ENCODE results near the gene RBM38. TPM values are rescaled to one million over a fixed set of nuclear protein-coding genes. Genes with fewer than 3 reads are reported as not detected.

Gene RBM38
- total and polyA plus RNA-seq, 9 donors = 31.7 to 63.7 (median 55.2) TPM

DNA sequence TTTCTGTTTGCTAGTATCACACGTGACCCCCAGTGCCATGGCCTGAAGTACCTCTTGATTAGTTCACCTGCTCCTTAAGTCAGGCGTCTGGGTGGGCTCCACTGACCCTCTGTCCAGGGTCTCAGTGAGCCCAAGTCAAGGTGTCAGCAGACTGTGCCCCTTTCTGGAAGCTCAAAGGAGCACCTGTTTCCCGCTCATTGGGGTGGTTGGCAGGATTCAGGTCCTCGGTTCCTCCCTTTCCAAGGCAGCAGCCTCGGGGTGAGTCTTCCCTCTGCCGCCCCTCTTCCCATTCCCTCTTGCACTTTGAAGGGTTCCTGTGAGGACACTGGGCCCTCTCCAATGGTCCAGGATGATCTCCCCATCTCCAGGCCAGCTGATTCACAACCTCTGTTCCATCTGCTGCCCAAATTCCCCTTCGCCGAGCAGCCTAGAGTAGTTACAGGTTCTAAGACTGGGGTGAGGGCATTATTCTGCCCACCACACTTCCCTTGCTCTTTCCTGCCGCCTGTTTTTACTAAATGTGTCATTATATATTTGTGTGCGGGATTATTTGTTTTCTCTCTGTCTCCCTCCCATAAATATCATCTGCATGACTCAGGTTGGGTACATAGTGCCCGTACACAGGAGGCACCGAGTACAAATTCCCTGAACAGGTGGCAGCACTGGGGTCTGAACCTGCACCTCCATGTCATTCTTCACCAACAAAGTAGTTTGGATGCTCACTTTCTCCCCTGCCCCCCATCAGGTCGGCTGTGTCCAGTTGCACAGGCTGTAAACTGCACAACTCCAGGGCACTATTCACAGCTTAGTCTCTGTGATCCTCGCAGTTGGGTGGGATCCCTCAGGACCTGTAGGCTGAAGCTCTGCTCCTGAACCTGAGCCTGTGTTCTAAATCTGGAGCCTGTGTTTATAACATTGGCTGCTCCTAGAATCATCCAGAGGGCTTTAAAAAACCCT lies 58.5 kb downstream of the RBM38 start:
- H3K36me3 ChIP-seq (ENCODE audit: control insufficient read depth, insufficient read depth, low read length) = no peaks in the 10 kb centered on the region
- WGBS (ENCODE audit: insufficient coverage) = 57% methylated on average over 7 of the region's 14 CpGs
- no peaks in the 10 kb centered on the region for H3K27me3 ChIP-seq (ENCODE audit: control insufficient read depth, insufficient read depth, low read length)
- peaks cover 5% of the 10 kb centered on the region for H3K9me3 ChIP-seq (replicated peaks; ENCODE audit: control insufficient read depth, low read depth, low read length)
- H3K27ac ChIP-seq (ENCODE audit: low read length) = no peak overlapping the region
- no peak for DNase-seq
- no peak overlapping the region for H3K4me3 ChIP-seq (ENCODE audit: low read length)
- peaks cover 32% of the 10 kb centered on the region for H3K4me1 ChIP-seq (ENCODE audit: control insufficient read depth, insufficient read depth, low read length)

DNA sequence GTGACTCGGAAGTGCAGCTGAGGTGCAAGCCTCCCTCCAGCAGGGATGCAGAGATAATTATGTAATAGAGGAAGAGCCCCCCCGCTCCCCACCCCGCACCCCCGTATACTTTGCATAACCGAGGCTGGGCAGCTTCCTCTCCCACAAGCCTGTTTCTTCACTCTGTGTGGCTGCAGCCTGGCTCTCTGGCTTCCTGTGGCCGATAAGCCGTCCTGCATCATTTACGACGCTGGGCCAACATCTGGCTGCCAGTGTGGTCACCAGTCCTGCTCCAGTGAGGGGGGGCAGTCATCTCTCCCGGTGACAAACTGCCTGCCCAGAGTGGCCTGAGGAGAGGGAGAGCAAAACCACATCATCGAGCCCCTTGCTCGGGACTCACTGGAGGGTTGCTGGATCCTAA lies 59.2 kb downstream of the RBM38 start:
- H3K36me3 ChIP-seq (ENCODE audit: control insufficient read depth, insufficient read depth, low read length) = no peaks in the 10 kb centered on the region
- H3K9me3 ChIP-seq (replicated peaks; ENCODE audit: control insufficient read depth, low read depth, low read length) = peaks cover 5% of the 10 kb centered on the region
- H3K27ac ChIP-seq (ENCODE audit: low read length) = no peak overlapping the region
- DNase-seq = peak; percentile 53
- 8% methylated on average over 6 of the region's 12 CpGs for WGBS (ENCODE audit: insufficient coverage)
- H3K4me1 ChIP-seq (ENCODE audit: control insufficient read depth, insufficient read depth, low read length) = peaks cover 28% of the 10 kb centered on the region
- H3K4me3 ChIP-seq (ENCODE audit: low read length) = no peak overlapping the region
- H3K27me3 ChIP-seq (ENCODE audit: control insufficient read depth, insufficient read depth, low read length) = no peaks in the 10 kb centered on the region

DNA sequence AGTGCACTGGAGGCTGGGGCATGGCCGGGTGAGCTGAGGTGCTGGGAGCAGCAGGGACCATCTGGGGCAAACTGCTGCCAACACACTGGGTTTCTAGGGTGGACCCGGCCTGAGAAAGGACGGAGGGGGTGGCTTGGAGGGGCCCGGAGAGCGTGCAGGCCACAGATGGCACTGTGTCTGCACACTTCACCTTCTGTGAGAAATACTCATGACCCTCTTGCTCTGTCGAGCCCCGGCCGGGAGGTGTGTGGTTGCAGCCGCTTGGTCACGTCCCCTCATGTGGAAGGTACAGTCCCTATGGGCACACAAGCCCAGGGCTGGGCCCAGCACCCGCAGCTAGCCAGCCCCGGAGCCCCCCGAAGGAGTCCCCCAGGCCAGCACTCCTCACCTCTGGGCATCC lies 59.7 kb downstream of the RBM38 start:
- 56% methylated on average over 10 of the region's 13 CpGs for WGBS (ENCODE audit: insufficient coverage)
- no peak for DNase-seq
- no peak overlapping the region for H3K27ac ChIP-seq (ENCODE audit: low read length)
- H3K4me3 ChIP-seq (ENCODE audit: low read length) = no peak overlapping the region
- H3K27me3 ChIP-seq (ENCODE audit: control insufficient read depth, insufficient read depth, low read length) = no peaks in the 10 kb centered on the region
- H3K4me1 ChIP-seq (ENCODE audit: control insufficient read depth, insufficient read depth, low read length) = peaks cover 27% of the 10 kb centered on the region
- no peaks in the 10 kb centered on the region for H3K36me3 ChIP-seq (ENCODE audit: control insufficient read depth, insufficient read depth, low read length)
- H3K9me3 ChIP-seq (replicated peaks; ENCODE audit: control insufficient read depth, low read depth, low read length) = peaks cover 5% of the 10 kb centered on the region

DNA sequence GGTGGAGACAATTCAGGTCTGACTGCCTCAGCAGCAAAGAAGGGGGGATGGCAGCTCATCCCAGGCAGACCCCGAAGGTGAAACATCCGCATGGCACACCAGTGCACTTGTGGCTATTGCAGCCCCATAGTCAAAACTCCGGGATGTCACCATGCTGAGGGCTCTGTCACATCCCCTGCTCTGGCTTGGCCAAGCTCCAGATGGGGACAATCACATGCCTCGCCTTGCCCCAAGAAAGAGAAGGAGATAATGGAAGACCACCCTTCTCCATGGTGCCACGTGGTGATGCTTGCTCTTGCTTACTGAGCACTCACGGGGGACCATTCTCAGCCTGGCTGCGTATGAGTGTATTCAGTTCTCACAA lies 60.2 kb downstream of the RBM38 start:
- WGBS (ENCODE audit: insufficient coverage) = 88% methylated on average over 7 of the region's 7 CpGs
- Histone ChIP-seq H3K27me3 (ENCODE audit: control insufficient read depth, insufficient read depth, low read length) (no peaks in the 10 kb centered on the region), H3K4me3 (ENCODE audit: low read length) (no peak overlapping the region), H3K27ac (ENCODE audit: low read length) (no peak overlapping the region), H3K36me3 (ENCODE audit: control insufficient read depth, insufficient read depth, low read length) (no peaks in the 10 kb centered on the region), H3K4me1 (ENCODE audit: control insufficient read depth, insufficient read depth, low read length) (peaks cover 25% of the 10 kb centered on the region), H3K9me3 (replicated peaks; ENCODE audit: control insufficient read depth, low read depth, low read length) (peaks cover 5% of the 10 kb centered on the region)
- no peak for DNase-seq

GRCh38 chr20:57451795-57452661 lies 60.8 kb downstream of the RBM38 start:
- Histone ChIP-seq H3K4me3 (ENCODE audit: low read length) (no peak overlapping the region), H3K9me3 (replicated peaks; ENCODE audit: control insufficient read depth, low read depth, low read length) (peaks cover 1% of the 10 kb centered on the region), H3K27ac (ENCODE audit: low read length) (no peak overlapping the region), H3K36me3 (ENCODE audit: control insufficient read depth, insufficient read depth, low read length) (no peaks in the 10 kb centered on the region), H3K4me1 (ENCODE audit: control insufficient read depth, insufficient read depth, low read length) (peaks cover 25% of the 10 kb centered on the region), H3K27me3 (ENCODE audit: control insufficient read depth, insufficient read depth, low read length) (no peaks in the 10 kb centered on the region)
- WGBS (ENCODE audit: insufficient coverage) = 76% methylated on average over 13 of the region's 21 CpGs
- DNase-seq = peak; percentile 58

- H3K4me1 ChIP-seq (ENCODE audit: control insufficient read depth, insufficient read depth, low read length) = peaks cover 25% of the 10 kb centered on the region
- DNase-seq = no peak
These were observed 64.2 kb downstream of the RBM38 start for GRCh38 chr20:57455386-57455785.

GRCh38 chr20:57456116-57456515 lies 64.9 kb downstream of the RBM38 start:
- H3K9me3 ChIP-seq (replicated peaks; ENCODE audit: control insufficient read depth, low read depth, low read length) = no peaks in the 10 kb centered on the region
- H3K27me3 ChIP-seq (ENCODE audit: control insufficient read depth, insufficient read depth, low read length) = no peaks in the 10 kb centered on the region
- no peak for DNase-seq
- no peaks in the 10 kb centered on the region for H3K36me3 ChIP-seq (ENCODE audit: control insufficient read depth, insufficient read depth, low read length)
- WGBS (ENCODE audit: insufficient coverage) = 93% methylated on average over 13 of the region's 13 CpGs
- H3K4me1 ChIP-seq (ENCODE audit: control insufficient read depth, insufficient read depth, low read length) = peaks cover 18% of the 10 kb centered on the region
- H3K27ac ChIP-seq (ENCODE audit: low read length) = no peak overlapping the region
- no peak overlapping the region for H3K4me3 ChIP-seq (ENCODE audit: low read length)

More at GRCh38 chr20:57455386-57455785, 64.2 kb downstream of the RBM38 start:
- H3K9me3 ChIP-seq (replicated peaks; ENCODE audit: control insufficient read depth, low read depth, low read length) = no peaks in the 10 kb centered on the region
- H3K4me3 ChIP-seq (ENCODE audit: low read length) = no peak overlapping the region
- 83% methylated on average over 3 of the region's 3 CpGs for WGBS (ENCODE audit: insufficient coverage)
- no peaks in the 10 kb centered on the region for H3K27me3 ChIP-seq (ENCODE audit: control insufficient read depth, insufficient read depth, low read length)
- H3K27ac ChIP-seq (ENCODE audit: low read length) = no peak overlapping the region
- H3K36me3 ChIP-seq (ENCODE audit: control insufficient read depth, insufficient read depth, low read length) = no peaks in the 10 kb centered on the region

- no peak overlapping the region for H3K27ac ChIP-seq (ENCODE audit: low read length)
- peaks cover 5% of the 10 kb centered on the region for H3K4me1 ChIP-seq (ENCODE audit: control insufficient read depth, insufficient read depth, low read length)
- no peak for DNase-seq
- no peaks in the 10 kb centered on the region for H3K27me3 ChIP-seq (ENCODE audit: control insufficient read depth, insufficient read depth, low read length)
- H3K4me3 ChIP-seq (ENCODE audit: low read length) = no peak overlapping the region
- H3K9me3 ChIP-seq (replicated peaks; ENCODE audit: control insufficient read depth, low read depth, low read length) = no peaks in the 10 kb centered on the region
- H3K36me3 ChIP-seq (ENCODE audit: control insufficient read depth, insufficient read depth, low read length) = no peaks in the 10 kb centered on the region
- 79% methylated on average over 18 of the region's 21 CpGs for WGBS (ENCODE audit: insufficient coverage)
These were observed 66.3 kb downstream of the RBM38 start for GRCh38 chr20:57457243-57458095.

DNA sequence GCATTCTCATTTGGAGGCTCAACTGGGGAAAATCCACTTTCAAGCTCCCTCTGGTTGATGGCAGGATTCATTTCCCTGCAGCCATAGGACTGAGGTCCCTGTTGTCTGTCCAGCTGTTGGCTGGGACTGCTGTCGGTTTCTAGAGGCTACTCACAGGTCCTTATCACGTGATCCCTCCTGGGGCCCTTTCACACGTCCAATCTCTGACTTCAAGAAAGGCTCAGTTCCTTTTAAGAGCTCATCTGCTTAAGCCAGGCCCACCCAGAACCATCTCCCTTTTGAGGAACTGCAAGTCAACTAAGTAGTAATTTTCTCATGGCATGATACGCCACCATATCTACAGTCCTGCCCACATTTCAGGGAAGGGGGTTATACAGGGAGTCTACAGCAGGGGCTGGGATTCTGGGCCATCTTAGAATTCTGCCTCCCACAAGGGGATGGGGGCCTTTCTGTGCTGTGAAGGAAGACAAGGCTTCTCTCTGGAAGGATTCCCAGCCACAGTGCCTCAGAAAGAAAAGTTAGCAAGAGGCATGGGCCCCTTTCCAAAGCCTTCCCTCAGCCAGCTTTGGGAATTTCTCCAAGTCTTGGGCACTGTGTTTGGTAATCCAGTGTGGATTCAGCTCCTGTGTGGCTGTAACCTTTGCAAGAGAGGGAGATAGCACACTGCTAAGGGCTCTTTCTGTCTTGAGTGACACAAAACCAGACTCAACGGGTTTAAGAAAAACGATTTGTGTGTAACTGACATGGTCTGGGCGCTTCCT lies 67.4 kb downstream of the RBM38 start:
- H3K36me3 ChIP-seq (ENCODE audit: control insufficient read depth, insufficient read depth, low read length) = no peaks in the 10 kb centered on the region
- 64% methylated on average over 6 of the region's 7 CpGs for WGBS (ENCODE audit: insufficient coverage)
- H3K4me1 ChIP-seq (ENCODE audit: control insufficient read depth, insufficient read depth, low read length) = peaks cover 5% of the 10 kb centered on the region
- DNase-seq = no peak
- H3K27me3 ChIP-seq (ENCODE audit: control insufficient read depth, insufficient read depth, low read length) = no peaks in the 10 kb centered on the region
- no peak overlapping the region for H3K4me3 ChIP-seq (ENCODE audit: low read length)
- H3K9me3 ChIP-seq (replicated peaks; ENCODE audit: control insufficient read depth, low read depth, low read length) = no peaks in the 10 kb centered on the region
- no peak overlapping the region for H3K27ac ChIP-seq (ENCODE audit: low read length)

All from muscle of leg (tissue), 11 donors.